MM.1S (cell line): ENCODE measurements around the gene CCDC74A.

Experiments
- DNase-seq: peaks from one replicate; pipeline ENCODE4 v3.0.0-alpha.2; 2015
- H2AFZ ChIP-seq: fragments of 300-600 bp; sonication (generic); 2 replicates; pipeline ENCODE4 v1.6.0; 2016; ENCODE audit warnings: antibody characterized with exemption, low read length
- H3F3A ChIP-seq: fragments of 300-600 bp; sonication (generic); 2 replicates; pipeline ENCODE4 v1.6.1; 2016; ENCODE audit warnings: mild to moderate bottlenecking, antibody characterized with exemption, low read length, moderate library complexity, mixed read lengths; ENCODE audit not compliant: insufficient read depth
- H3K27ac ChIP-seq: fragments of 300-600 bp; sonication (generic); 2 replicates; pipeline ENCODE4 v1.5.1; 2016; ENCODE audit warnings: mild to moderate bottlenecking, low read length
- H3K27me3 ChIP-seq: fragments of 300-600 bp; sonication (generic); replicated peaks from 2 replicates; pipeline ENCODE4 v1.6.0; 2016; ENCODE audit warnings: low read length; ENCODE audit not compliant: insufficient read depth
- H3K36me3 ChIP-seq: fragments of 300-600 bp; sonication (generic); replicated peaks from 2 replicates; pipeline ENCODE4 v1.6.1; 2016; ENCODE audit warnings: mild to moderate bottlenecking, low read length, mixed read lengths; ENCODE audit not compliant: insufficient read depth
- H3K4me1 ChIP-seq: fragments of 300-600 bp; sonication (generic); 2 replicates; pipeline ENCODE4 v1.6.1; 2016; ENCODE audit warnings: low read length, mixed read lengths
- H3K4me2 ChIP-seq: fragments of 300-600 bp; sonication (generic); 2 replicates; pipeline ENCODE4 v1.6.0; 2016; ENCODE audit warnings: low read depth, low read length
- H3K4me3 ChIP-seq: fragments of 300-600 bp; sonication (generic); 2 replicates; pipeline ENCODE4 v1.5.1; 2016; ENCODE audit warnings: low read length, mixed read lengths
- H3K79me2 ChIP-seq: fragments of 300-600 bp; sonication (generic); 2 replicates; pipeline ENCODE4 v1.6.1; 2016; ENCODE audit warnings: mixed run types, low read length, mixed read lengths
- H3K9ac ChIP-seq: fragments of 300-600 bp; sonication (generic); 2 replicates; pipeline ENCODE4 v1.6.1; 2016; ENCODE audit warnings: low read length, mixed read lengths
- H3K9me2 ChIP-seq: fragments of 300-600 bp; sonication (generic); replicated peaks from 2 replicates; pipeline ENCODE4 v1.6.1; 2016; ENCODE audit warnings: mild to moderate bottlenecking, low read length, mixed read lengths; ENCODE audit not compliant: insufficient read depth
- H3K9me3 ChIP-seq: fragments of 300-600 bp; sonication (generic); replicated peaks from 2 replicates; pipeline ENCODE4 v1.6.1; 2016; ENCODE audit warnings: mild to moderate bottlenecking, low read length, mixed read lengths; ENCODE audit not compliant: insufficient read depth
- H4K20me1 ChIP-seq: fragments of 300-600 bp; sonication (generic); 2 replicates; pipeline ENCODE4 v1.6.1; 2016; ENCODE audit warnings: mild to moderate bottlenecking, low read length, moderate library complexity, mixed read lengths; ENCODE audit not compliant: insufficient read depth
- CTCF ChIP-seq: fragments of 300-600 bp; sonication (generic); IDR thresholded peaks from 2 replicates; pipeline ENCODE4 v1.5.1; 2016; ENCODE audit warnings: antibody characterized with exemption, low read length, mixed read lengths
- EZH2 ChIP-seq: fragments of 300-600 bp; sonication (generic); optimal IDR thresholded peaks from 2 replicates; pipeline ENCODE3; 2017; ENCODE audit warnings: low read depth, mild to moderate bottlenecking, antibody characterized with exemption, low read length, mixed read lengths
- EZH2phosphoT487 ChIP-seq: fragments of 300-600 bp; sonication (generic); IDR thresholded peaks from 2 replicates; pipeline ENCODE4 v1.6.1; 2018; ENCODE audit warnings: antibody characterized with exemption, low read length

Gene CCDC74A

GRCh38 chr2:131580187-131580586 is 52.5 kb downstream of the CCDC74A start:
- Histone ChIP-seq H3K9me2 (no peaks in the 10 kb centered on the region), H3K4me3 (no peak overlapping the region), H4K20me1 (no peaks in the 10 kb centered on the region), H3K9me3 (no peaks in the 10 kb centered on the region), H3K4me1 (no peaks in the 10 kb centered on the region), H3K4me2 (no peak overlapping the region), H2AFZ (no peak overlapping the region), H3F3A (no peaks in the 10 kb centered on the region), H3K27me3 (no peaks in the 10 kb centered on the region), H3K27ac (no peak overlapping the region), H3K36me3 (no peaks in the 10 kb centered on the region), H3K79me2 (no peaks in the 10 kb centered on the region), H3K9ac (no peak overlapping the region)
- TF ChIP-seq EZH2 = no peak
- no peak for TF ChIP-seq EZH2phosphoT487
- no peak for TF ChIP-seq CTCF
- DNase-seq = no peak
